Gastroesophageal sphincter (tissue), 3 donors: ENCODE results near the gene CFAP92.

Source experiments
- EP300 ChIP-seq: sonication (generic); formaldehyde crosslinking; IDR thresholded peaks from one replicate; pipeline ENCODE4 v1.6.1; 2017; ENCODE audit warnings: antibody characterized with exemption, mild to moderate bottlenecking
- POLR2A ChIP-seq, 2 donors: fragments of 450-650 bp; IDR thresholded peaks; one replicate each; pipeline ENCODE4 v1.6.1; 2017; ENCODE audit warnings: antibody characterized with exemption in 2 of 2, mild to moderate bottlenecking in 2 of 2, moderate library complexity in 1 of 2
- TF ChIP-seq, protein P1 (sequence below), 4 experiments: fragments of 200-600 bp in 2 of 4; fragments of 450-650 bp in 2 of 4; sonication (generic) in 1 of 4; IDR thresholded peaks; one replicate each; pipeline ENCODE4 v1.5.1; 2017 to 2019; ENCODE audit warnings: antibody characterized with exemption in 4 of 4, mild to moderate bottlenecking in 2 of 4, moderate library complexity in 2 of 4

DNA sequence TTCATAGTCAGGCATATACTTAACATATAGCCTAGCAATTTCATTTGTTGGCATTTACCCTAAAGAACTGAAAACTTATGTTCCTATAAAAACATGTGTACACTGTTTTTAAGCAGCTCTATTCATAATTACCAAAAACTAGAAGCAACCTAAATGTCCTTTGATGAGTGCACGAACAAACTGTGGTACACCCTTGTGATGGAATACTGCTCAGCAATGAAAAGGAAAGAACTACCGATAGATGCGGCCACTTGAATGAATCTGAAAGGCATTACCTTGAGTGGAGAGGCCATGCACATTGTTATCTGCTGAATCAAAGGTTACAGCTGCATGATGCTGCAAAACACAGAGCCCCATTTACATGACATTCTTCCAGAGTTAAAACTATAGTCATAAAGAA is 44.7 kb downstream of the CFAP92 start:
- TF ChIP-seq EP300: no peak
- no peak for TF ChIP-seq POLR2A (IDR thresholded peaks at IDR 0.05)
- TF ChIP-seq, protein P1, sequence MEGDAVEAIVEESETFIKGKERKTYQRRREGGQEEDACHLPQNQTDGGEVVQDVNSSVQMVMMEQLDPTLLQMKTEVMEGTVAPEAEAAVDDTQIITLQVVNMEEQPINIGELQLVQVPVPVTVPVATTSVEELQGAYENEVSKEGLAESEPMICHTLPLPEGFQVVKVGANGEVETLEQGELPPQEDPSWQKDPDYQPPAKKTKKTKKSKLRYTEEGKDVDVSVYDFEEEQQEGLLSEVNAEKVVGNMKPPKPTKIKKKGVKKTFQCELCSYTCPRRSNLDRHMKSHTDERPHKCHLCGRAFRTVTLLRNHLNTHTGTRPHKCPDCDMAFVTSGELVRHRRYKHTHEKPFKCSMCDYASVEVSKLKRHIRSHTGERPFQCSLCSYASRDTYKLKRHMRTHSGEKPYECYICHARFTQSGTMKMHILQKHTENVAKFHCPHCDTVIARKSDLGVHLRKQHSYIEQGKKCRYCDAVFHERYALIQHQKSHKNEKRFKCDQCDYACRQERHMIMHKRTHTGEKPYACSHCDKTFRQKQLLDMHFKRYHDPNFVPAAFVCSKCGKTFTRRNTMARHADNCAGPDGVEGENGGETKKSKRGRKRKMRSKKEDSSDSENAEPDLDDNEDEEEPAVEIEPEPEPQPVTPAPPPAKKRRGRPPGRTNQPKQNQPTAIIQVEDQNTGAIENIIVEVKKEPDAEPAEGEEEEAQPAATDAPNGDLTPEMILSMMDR (IDR thresholded peaks at IDR 0.05): no peak
